ENCODE measurements around the gene PEX7.
"Not testable (repeated sequence)": the region's sequence is repeated elsewhere in the genome, so short reads cannot be mapped to it uniquely, and the experiment has no call there.

PEX7 gene, protein sequence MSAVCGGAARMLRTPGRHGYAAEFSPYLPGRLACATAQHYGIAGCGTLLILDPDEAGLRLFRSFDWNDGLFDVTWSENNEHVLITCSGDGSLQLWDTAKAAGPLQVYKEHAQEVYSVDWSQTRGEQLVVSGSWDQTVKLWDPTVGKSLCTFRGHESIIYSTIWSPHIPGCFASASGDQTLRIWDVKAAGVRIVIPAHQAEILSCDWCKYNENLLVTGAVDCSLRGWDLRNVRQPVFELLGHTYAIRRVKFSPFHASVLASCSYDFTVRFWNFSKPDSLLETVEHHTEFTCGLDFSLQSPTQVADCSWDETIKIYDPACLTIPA

DNA sequence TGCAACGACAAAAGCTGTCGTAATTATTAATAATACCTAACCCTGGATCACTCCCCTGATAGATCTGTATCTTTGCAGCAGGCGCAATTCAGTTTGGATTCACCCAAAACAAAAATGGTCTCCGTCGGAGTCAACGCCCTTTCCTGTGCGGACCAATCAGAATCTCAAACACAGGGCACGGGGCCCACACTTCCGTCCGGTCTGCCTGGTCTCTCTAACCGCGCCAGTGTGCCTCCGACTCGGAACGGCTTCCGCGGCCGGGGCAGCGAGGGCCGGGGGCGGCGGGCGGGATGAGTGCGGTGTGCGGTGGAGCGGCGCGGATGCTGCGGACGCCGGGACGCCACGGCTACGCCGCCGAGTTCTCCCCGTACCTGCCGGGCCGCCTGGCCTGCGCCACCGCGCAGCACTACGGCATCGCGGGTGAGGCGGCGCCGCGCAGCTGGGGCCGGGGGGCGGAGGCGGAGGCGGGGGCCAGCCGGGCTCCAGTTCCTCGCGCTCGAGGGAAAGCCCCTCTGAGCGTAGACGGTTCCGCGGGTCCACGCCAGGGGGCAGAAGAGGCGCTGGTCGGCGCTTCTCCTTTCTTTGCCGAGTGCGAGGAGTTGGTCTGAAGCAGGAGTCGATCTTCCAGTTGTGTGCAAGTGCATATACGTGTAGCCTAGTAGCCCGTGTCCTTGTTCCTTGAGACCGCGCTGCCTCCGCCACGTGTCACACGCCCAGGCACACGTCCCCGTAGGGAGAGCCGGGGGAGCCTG, at the start of gene PEX7:
Gene PEX7, plus strand, starts transcription at position 217 of the 752 bp plus-strand sequence. Its CDS starts 74 bp downstream, at position 291.
- peak within 1 kb of the TSS; percentile 67 for H3K4me3 ChIP-seq (ENCODE audit: low read depth, low read length)

DNA sequence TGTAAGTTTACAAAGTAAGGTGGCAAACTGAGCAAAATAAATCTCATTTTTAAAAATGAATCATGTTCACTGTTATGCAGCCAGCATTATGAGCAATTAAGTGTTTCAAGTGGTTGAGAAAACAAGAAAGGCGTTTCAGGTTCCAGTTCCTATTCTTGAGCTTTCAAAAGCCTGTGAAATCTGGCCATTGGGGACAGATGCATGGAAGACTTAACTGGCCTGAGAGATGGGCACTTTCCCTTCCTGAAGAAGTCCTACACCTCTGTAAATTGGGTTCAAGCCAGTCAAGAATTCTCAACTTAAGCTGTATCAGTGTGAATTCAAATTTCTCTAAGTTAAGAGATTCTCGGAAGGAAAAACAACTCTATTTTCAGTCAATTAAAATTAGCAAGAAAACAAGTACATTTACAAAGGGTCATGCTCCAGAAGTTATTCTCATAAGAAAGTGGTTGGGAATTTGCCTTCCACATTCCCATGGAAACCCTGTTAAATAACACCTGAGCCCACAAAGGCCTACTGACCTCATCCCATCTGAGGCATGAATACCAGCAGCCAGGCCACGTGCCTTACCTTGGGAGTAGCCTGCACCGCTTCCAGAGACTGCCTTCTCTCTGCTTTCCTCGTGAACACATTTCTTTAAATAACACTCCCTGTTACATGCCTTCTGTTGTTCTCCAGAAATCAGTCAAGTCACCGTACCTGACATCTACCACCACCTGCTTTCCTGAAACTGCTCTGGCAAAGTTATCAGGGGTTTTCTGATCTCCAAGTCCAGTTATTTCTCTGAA, 49.5 kb upstream of the PEX7 start:
- no peak overlapping the region for H3K4me3 ChIP-seq (ENCODE audit: low read depth, low read length)

DNA sequence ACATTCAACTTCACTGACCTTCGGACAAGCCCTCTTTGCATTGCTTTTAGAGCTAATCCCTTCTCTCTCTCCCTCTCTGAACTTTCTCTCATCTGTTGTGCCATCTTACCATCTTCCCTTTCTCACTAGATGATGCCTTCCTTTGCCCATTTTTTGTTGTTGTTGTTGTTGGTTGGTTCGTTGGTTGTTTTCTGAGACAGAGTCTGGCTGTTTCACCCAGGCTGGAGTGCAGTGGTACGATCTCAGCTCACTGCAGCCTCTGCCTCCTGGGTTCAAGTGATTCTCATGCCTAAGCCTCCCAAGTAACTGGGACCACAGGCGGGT, 49.0 kb upstream of the PEX7 start:
- H3K4me3 ChIP-seq (ENCODE audit: low read depth, low read length) = no peak overlapping the region

DNA sequence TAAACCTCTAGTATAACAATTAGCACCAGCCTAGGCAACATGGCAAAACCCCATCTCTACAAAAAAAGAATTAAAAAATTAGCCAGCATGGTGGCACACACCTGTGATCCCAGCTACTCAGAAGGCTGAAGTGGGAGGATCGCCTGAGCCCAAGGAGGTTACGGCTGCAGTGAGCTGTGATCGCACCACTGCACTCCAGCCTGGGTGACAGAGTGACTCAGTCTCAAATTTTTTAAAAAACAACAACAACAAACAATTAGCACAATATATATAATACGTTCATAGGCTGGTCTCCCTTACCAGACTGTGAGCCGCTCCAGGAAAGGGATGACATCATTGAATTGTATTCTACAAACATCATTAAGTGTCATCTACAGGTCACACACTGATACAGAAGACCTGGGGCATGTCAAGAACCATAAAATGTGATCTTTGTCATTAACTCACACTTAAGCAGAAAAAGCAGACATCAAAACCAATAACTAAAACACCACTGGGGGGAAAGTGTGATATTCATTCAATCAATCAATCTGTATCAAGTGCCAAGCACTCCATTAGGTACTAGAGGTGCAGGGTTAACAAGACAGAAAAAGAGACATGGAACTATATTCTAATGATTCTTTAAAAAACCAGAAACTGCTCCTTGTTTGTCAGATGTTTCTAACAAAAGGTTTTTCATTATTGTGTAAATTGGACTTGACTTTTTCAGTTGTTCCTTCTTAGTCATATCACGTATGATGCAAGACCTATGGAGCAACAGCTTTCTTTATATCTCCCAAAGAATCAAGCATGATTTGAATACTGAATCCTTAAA, 48.0 kb upstream of the PEX7 start:
- no peak overlapping the region for H3K4me3 ChIP-seq (ENCODE audit: low read depth, low read length)

DNA sequence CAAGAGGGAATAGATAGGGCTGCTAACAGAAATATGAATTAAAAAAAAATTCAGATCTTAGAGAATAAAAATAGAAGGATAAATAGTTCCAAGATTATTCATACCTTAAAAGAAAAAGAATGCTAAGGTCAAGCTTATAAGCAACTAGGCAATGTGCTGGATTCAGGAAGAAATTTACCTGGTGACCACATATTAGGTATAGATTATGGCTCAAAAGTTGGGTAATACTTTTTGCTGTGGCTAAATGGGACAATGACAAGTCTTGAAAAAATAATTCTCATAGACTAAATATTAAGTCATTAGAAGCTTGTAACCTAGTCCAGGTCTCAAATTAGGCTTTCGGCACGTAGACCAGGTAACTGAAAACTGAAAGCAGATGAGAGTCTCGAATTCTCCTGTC, 47.3 kb upstream of the PEX7 start:
- no peak overlapping the region for H3K4me3 ChIP-seq (ENCODE audit: low read depth, low read length)

DNA sequence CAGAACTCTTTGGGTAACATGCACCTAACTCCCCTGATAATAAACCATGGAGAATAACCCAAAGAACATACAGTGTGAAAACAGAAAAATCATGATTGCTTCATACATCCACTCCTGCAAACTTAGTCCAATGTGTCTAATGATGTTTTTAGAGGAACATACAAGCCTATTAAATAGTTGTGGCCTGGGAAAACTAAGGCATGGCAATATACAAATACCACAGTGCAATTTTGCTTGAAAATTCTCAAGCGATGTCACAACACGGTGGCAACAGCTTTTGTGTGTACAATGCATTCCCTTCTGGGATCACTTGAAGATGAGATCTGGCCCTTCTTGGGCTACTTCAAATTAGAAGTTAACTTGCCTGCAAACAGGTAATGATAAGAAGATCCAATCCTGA, 46.8 kb upstream of the PEX7 start:
- H3K4me3 ChIP-seq (ENCODE audit: low read depth, low read length) = no peak overlapping the region

DNA sequence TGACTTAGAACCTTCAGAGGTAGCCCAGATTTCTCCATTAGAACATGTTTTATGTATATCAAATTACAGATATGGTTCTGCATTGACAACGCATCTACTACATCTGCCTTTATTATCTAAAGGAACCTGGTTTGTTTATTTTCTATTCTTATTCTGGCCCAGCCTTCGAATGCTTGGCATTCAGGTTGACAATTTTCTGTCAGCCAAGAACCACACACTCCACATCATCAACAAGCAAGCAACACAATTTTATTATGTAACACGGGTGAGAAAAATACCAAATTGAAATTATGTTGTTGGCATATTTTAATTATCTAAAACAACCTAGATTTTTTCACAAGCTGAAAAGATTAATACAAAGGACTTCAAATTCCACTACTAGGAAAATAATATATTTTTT, 44.7 kb upstream of the PEX7 start:
- no peak overlapping the region for H3K4me3 ChIP-seq (ENCODE audit: low read depth, low read length)

DNA sequence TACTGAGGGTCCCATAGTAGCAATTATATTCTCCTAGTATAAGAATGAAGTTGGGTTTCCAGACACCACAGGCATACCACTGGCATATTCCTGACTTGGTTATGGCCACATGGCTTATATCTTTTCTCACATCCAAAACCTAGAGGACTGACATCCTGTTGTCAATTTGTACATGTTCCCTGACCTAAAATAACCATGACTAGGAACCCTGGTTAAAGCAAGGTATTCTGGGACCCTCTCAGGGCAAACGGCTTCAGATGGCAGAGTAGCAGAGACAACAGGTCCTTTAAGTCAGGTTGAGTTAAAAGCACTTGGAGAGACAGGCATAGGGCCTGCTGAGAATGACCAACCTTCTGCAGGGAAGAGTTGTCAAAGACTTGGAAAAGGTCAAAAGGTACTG, 42.7 kb upstream of the PEX7 start:
- no peak overlapping the region for H3K4me3 ChIP-seq (ENCODE audit: low read depth, low read length)

DNA sequence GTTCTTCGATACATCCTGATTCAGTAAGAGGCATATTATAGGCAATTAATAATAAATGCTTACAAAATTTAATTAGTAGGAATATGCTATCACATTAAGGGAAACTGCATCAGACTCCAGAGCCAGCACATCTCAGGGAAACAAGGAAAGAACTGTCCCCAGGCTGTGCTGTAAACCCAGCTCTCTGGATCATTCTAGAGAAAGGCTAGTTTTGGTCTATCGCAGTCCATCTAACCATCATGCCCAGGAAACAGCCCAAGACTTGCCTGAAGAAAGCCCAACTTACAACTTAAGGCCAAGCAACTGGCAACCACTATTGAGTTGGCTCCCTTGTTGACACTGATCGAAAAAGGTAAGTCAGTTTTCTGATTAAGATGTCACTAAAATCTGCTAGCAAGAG, 41.4 kb upstream of the PEX7 start:
- no peak overlapping the region for H3K4me3 ChIP-seq (ENCODE audit: low read depth, low read length)

DNA sequence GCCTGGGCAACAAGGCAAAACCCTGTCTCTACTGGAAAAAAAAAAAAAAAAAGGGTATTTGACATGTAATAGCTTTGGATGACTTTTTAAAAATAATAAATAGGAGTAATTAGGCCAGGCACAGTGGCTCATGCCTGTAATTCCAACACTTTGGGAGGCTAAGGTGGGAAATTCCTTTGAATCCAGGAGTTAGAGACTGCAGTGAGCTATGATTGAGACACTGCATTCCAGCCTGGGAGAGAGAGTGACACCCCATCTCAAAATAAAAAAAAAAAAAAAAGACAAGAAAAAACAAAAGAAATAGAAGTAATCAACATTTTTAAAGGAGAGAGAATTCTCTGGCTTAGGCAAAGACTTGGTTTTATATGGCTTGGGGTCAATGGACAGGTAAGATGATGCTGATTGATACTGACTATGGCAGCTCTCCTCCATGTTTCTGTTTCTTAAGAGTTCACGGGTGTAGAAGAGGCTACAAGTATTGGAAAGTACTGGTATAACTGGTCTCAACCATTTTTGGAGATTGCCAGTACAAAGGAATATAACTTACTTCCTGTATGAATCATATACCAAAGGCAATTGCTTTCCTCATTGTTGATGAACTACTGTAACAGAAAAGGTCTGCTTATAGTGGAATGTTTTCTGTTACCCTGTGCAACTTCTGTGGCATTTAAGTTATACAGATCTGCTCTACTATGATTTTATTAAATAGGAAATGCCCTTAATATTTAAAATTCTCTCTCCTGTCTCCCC, 40.2 kb upstream of the PEX7 start:
- H3K4me3 ChIP-seq (ENCODE audit: low read depth, low read length) = no peak overlapping the region

DNA sequence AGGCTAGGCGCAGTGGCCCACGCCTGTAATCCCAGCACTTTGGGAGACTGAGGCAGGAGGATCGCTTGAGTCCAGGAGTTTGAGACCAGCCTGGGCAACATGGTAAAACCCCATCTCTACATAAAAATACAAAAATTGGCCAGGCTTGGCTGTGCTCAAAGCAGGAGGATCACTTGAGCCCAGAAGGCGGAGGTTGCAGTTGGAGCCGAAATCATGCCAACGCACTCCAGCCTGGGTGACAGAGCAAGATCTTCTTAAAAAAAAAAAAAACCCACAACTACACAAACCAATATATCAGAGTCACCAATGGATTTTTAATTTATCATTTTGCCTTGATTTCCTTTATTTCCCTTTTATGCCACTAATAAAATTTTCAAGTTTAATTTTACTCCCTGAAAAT, 39.4 kb upstream of the PEX7 start:
- no peak overlapping the region for H3K4me3 ChIP-seq (ENCODE audit: low read depth, low read length)

DNA sequence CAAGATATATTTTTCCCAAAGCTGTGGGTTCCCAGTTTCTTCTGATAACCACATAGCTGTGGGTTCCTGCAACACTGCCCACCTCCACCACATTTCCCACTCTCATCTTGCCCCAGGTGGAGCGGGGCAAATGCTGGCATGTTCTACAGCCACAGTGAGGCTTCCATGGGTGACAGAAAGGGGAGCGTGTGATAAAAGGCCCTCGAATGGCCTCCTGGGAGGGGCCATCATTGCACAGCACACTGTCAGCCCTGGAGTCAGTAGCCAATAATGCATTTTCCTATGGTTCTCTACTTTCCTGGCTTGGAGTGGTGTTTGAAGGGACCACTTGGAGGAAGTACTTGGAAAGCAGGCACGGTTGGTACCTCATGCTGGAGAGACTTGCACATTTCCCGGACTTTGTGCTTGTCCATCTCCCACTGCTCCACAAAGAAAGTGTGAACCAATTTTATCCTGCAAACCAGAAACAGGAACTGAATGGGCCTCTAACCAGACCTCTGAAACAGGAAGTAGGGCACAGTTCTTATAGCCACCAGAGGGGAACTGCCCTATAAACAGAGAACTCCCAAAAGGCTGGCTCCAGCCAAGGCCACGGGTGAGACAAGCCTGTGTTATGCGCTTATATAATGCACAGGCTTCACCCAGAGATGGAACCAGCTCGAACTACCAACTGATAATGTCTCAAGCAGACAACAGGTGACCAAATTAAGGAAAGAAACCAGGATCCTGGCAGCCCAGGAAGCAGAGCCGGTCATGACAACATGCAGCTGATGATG, 38.7 kb upstream of the PEX7 start:
- H3K4me3 ChIP-seq (ENCODE audit: low read depth, low read length) = no peak overlapping the region

DNA sequence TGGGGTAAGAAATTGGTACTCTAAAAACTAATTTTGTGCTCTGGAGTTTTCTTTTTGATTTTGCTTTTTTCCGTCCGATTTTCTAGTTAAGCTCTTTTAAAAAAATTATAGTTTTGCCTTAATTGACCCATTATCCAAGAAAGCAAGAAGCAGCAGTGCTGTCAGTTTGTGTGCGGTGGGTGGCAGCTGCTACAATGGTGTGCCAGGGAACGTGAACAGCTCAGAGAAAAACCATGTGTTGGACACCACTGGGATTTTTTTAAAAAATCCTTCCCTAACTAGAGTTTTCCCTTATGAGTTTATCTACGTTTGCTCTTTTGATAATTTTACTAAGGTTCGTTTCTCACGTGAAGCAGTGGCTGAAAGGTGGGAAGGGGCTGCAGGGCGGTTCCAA, 38.1 kb upstream of the PEX7 start:
- H3K4me3 ChIP-seq (ENCODE audit: low read depth, low read length) = no peak overlapping the region

DNA sequence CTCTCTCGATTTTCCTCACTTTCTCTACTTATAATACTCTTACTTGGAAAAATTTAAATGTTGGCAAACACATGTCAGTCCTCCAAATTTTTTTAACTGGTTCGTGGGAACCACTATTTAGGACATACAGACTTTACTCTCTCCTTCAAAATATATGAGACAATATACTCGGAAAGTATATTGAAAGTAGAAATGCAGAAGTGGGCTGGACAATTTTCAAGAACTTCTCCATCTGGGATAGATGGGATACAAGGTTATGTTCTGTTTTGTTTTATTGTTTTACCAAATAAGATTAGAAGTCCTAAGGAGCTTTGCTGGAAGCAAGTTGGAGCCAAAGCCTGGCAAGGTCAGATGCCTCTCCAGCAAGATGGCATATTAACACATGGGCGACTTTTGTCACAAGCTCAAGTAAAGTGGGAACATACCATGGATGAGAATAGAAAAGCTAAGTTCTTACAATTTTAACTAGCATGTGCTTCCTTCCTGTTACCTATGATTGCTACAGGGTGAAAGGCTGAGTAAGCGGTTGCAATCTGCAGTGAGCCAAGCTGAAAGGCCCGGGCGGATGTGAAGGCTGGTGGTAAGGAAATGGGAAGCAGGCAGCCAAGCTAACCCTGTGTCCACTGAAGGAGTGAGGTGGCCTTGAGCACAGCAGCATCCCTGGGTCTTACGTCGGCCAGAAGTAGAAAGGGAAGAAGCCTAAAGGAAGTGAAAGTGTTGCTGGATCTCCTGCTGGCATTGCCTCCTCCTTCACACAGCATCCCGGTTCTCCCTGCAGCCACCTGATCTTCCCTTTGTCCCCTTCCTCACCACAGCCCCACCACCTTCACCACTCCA, 37.3 kb upstream of the PEX7 start:
- no peak overlapping the region for H3K4me3 ChIP-seq (ENCODE audit: low read depth, low read length)

DNA sequence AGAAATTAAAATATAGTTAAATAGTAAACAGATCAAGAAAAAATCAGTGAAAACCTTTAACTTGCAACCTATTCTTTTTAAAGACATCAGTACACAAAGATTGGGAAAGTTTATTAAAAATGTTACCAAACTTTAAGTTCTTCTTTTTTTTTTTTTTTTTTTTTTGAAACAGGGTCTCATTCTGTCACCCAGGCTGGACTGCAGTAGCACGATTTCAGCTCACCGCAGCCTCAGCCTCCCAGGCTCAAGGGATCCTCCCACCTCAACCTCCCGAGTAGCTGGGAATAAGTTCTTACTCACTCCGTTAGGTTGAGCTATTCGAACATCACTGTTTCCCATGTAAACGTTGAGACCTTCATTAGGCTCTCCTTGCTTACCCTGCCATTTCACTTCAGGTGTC, 35.7 kb upstream of the PEX7 start:
- H3K4me3 ChIP-seq (ENCODE audit: low read depth, low read length) = no peak overlapping the region

DNA sequence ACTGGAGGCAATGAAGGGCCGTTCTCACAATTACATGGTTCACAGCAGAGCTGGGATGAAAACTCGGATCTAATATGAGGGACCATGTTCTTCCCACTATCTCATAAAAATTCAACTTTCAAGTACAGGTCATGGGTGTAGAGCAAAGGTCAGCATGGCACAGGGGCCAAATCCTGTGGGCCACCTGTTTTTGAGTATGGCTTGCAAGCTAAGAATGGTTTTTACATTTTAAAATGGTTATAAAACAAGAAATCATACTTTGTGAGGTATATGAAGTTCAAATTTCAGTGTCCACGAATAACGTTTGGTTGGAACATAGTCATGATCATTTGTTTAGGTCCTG, 34.7 kb upstream of the PEX7 start:
- H3K4me3 ChIP-seq (ENCODE audit: low read depth, low read length) = no peak overlapping the region

DNA sequence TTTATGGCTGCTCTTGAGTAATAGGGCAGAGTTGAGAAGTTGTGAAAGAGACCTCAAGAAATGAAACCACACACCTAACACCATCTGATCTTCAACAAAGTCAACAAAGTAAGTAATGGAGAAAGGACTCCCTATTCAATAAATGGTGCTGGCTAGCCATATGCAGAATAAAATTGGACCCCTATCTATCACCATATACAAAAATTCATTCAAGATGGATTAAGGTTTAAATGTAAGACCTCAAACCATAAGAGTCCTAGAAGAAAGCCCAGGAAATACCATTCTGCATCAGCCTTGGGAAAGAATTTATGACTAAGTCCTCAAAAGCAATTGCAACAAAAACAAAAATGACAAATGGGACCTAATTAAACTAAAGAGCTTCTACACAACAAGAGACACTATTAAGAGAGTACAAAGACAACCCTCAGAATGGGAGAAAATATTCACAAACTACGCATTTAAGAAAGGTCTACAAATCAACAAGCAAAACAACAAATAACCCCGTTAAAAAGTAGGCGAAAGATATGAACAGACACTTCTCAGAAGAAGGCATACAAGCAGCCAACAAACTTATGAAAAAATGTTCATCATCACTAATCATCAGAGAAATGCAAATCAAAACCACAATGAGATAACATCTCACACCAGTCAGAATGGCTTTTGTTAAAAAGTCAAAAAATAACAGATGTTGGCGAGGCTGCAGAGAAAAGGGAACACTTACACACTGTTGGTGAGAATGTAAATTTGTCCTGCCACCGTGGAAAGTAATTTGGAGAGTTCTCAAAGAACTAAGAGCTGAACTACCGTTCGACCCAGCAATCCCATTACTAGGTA, 34.1 kb upstream of the PEX7 start:
- no peak overlapping the region for H3K4me3 ChIP-seq (ENCODE audit: low read depth, low read length)

DNA sequence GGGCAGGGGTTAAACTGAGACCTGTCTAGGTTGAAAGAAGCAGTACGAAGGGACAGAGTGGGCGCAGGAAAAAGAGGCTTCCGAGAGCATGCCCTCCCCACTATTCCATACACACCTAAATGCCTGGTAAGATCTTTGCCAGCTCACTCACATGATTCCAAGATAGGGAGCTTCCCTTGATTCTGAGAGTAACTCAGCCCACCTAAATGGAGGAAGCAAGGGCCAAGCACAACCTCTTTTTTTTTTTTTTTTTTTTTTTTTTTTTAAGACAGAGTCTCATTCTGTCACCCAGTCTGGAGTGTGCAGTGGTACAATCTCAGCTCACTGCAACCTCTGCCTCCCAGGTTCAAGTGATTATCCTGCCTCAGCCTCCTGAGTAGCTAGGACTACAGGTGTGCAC, 33.0 kb upstream of the PEX7 start:
- H3K4me3 ChIP-seq (ENCODE audit: low read depth, low read length) = not testable (repeated sequence)

Data from iPS-11a (cell line).